Colonic mucosa (tissue), 4 donors: ENCODE measurements around the gene SPATA45. TPM values are rescaled to one million over a fixed set of nuclear protein-coding genes. Genes with fewer than 3 reads are reported as not detected.
"Not testable (repeated sequence)": the region's sequence is repeated elsewhere in the genome, so short reads cannot be mapped to it uniquely, and the experiment has no call there.

Experiments
- DNase-seq: peaks from one replicate; pipeline ENCODE4 v3.0.0-alpha.2; 2020
- H3K27ac ChIP-seq: fragments of 200-600 bp; one replicate; pipeline ENCODE4 v1.8.0; 2021
- H3K27me3 ChIP-seq: fragments of 200-600 bp; one replicate; pipeline ENCODE4 v1.8.0; 2021
- H3K36me3 ChIP-seq: fragments of 200-600 bp; one replicate; pipeline ENCODE4 v1.8.0; 2021
- H3K4me1 ChIP-seq: fragments of 200-600 bp; one replicate; pipeline ENCODE4 v1.8.0; 2021; ENCODE audit warnings: mild to moderate bottlenecking
- H3K4me3 ChIP-seq: fragments of 200-600 bp; one replicate; pipeline ENCODE4 v1.8.0; 2021
- H3K9ac ChIP-seq, 2 donors: one replicate each; pipeline ENCODE4 v1.7.0; 2013; ENCODE audit warnings: control low read depth in 2 of 2, low read depth in 2 of 2, low read length in 2 of 2
- H3K9me3 ChIP-seq: fragments of 200-600 bp; one replicate; pipeline ENCODE4 v1.8.0; 2021
- CTCF ChIP-seq: fragments of 200-600 bp; IDR thresholded peaks from one replicate; pipeline ENCODE4 v1.8.0; 2022; ENCODE audit warnings: antibody characterized with exemption, mild to moderate bottlenecking
- intact Hi-C: fragments of 100-400 bp; cut with DNase I; formaldehyde crosslinking; loops from one replicate; pipeline ENCODE4 v1.14.1; 2022
- total RNA-seq, 2 donors: library from RNA; stranded (reverse); fragmentation: NEBNext Ultra II Directional in 1 of 2; extraction: Animal tissue kit (Norgen Biotek cat#: 25700) in 1 of 2; gene quantifications; one replicate each; pipeline ENCODE4 v1.2.1, GENCODE V29; 2021
- donor health status: healthy.
- donor health status: DM: no; HTN: no; CAD: no.
- donor health status: DM: no; HTN: no; CAD: no.

SPATA45 gene
- total RNA-seq, 2 donors from 2014 or later = not detected

- Histone ChIP-seq H3K4me3 (no peak overlapping the region), H3K9ac (no peak overlapping the region), H3K9me3 (no peaks in the 10 kb centered on the region), H3K36me3 (no peaks in the 10 kb centered on the region), H3K27ac (no peak overlapping the region), H3K4me1 (no peaks in the 10 kb centered on the region), H3K27me3 (no peaks in the 10 kb centered on the region)
- no peak for DNase-seq
- no peak for TF ChIP-seq CTCF
- intact Hi-C loops = no loop called here
Measured at GRCh38 chr1:212873518-212873917, 26.1 kb upstream of the SPATA45 start.

- Histone ChIP-seq H3K27me3 (no peaks in the 10 kb centered on the region), H3K9ac (no peak overlapping the region), H3K9me3 (no peaks in the 10 kb centered on the region), H3K4me3 (no peak overlapping the region), H3K27ac (no peak overlapping the region), H3K4me1 (no peaks in the 10 kb centered on the region), H3K36me3 (no peaks in the 10 kb centered on the region)
- intact Hi-C loops = no loop called here
- DNase-seq = no peak
- no peak for TF ChIP-seq CTCF
Measured at GRCh38 chr1:212871976-212872375, 24.5 kb upstream of the SPATA45 start.

- Histone ChIP-seq H3K4me1 (no peaks in the 10 kb centered on the region), H3K4me3 (no peak overlapping the region), H3K36me3 (no peaks in the 10 kb centered on the region), H3K27me3 (no peaks in the 10 kb centered on the region), H3K9me3 (no peaks in the 10 kb centered on the region), H3K27ac (no peak overlapping the region), H3K9ac (no peak overlapping the region)
- TF ChIP-seq CTCF = no peak
- intact Hi-C loops = loop anchor here (10.0 kb wide), 1 partner anchor 52 kb away; no protein-coding TSS in a partner anchor
- no peak for DNase-seq
Measured at GRCh38 chr1:212867192-212867591, 19.7 kb upstream of the SPATA45 start.

- TF ChIP-seq CTCF = no peak
- peaks cover 13% of the 10 kb centered on the region for H3K4me1 ChIP-seq
- no peaks in the 10 kb centered on the region for H3K27me3 ChIP-seq
- DNase-seq = no peak
- no peak overlapping the region for H3K4me3 ChIP-seq
- H3K9ac ChIP-seq = no peak overlapping the region
- intact Hi-C loops = loop anchor here (10.0 kb wide), 1 partner anchor 49 kb away; no protein-coding TSS in a partner anchor
- H3K36me3 ChIP-seq = no peaks in the 10 kb centered on the region
- H3K9me3 ChIP-seq = no peaks in the 10 kb centered on the region
- no peak overlapping the region for H3K27ac ChIP-seq
Measured at GRCh38 chr1:212864201-212864600, 16.8 kb upstream of the SPATA45 start.

GRCh38 chr1:212863345-212863744 lies 15.9 kb upstream of the SPATA45 start:
- not testable (repeated sequence) for H3K9me3 ChIP-seq, H3K36me3 ChIP-seq, H3K9ac ChIP-seq, H3K27me3 ChIP-seq, DNase-seq, H3K4me3 ChIP-seq, H3K27ac ChIP-seq
- peaks cover 17% of the 10 kb centered on the region for H3K4me1 ChIP-seq
- intact Hi-C loops = loop anchor here (10.0 kb wide), 1 partner anchor 49 kb away; no protein-coding TSS in a partner anchor

- H3K4me3 ChIP-seq = no peak overlapping the region
- no peak overlapping the region for H3K9ac ChIP-seq
- H3K27ac ChIP-seq = no peak overlapping the region
- H3K9me3 ChIP-seq = no peaks in the 10 kb centered on the region
- DNase-seq = no peak
- H3K4me1 ChIP-seq = peaks cover 19% of the 10 kb centered on the region
- H3K27me3 ChIP-seq = no peaks in the 10 kb centered on the region
- intact Hi-C loops = loop anchor here (10.0 kb wide), 1 partner anchor 47 kb away; no protein-coding TSS in a partner anchor
- TF ChIP-seq CTCF = no peak
- no peaks in the 10 kb centered on the region for H3K36me3 ChIP-seq
Measured at GRCh38 chr1:212862111-212862690, 14.8 kb upstream of the SPATA45 start.
